Astrocyte of the spinal cord (primary cell): ENCODE measurements around the gene PLXNC1.
A peak's percentile ranks its signal among the peaks of the same experiment; 100 is the strongest.

ENCODE experiments used
- DNase-seq: peaks from one replicate; pipeline ENCODE4 v3.0.0; 2011; ENCODE audit warnings: low read depth, low spot score
- H3K4me3 ChIP-seq: 2 replicates; pipeline ENCODE4 v1.5.1; 2011; ENCODE audit warnings: low read depth, mild to moderate bottlenecking, low read length, moderate library complexity
- CTCF ChIP-seq: IDR thresholded peaks from 2 replicates; pipeline ENCODE4 v1.5.1; 2012; ENCODE audit warnings: low read depth, mild to moderate bottlenecking, low read length, inconsistent platforms
- in situ Hi-C: cut with HindIII; loops from 2 replicates; pipeline ENCODE4 v1.10.0; 2017; ENCODE audit warnings: low sequenced_read_pairs

The PLXNC1 gene

GRCh38 chr12:94272280-94272679 lies 123.9 kb downstream of the PLXNC1 start:
- no peak for TF ChIP-seq CTCF
- no peak overlapping the region for H3K4me3 ChIP-seq
- in situ Hi-C loops = no loop called here
- no peak for DNase-seq

GRCh38 chr12:94273272-94273671 lies 124.9 kb downstream of the PLXNC1 start:
- no peak for DNase-seq
- no peak overlapping the region for H3K4me3 ChIP-seq
- no peak for TF ChIP-seq CTCF
- in situ Hi-C loops = no loop called here

- in situ Hi-C loops = no loop called here
These were observed 128.3 kb downstream of the PLXNC1 start for GRCh38 chr12:94276725-94277124.

GRCh38 chr12:94277426-94278000 lies 129.1 kb downstream of the PLXNC1 start:
- in situ Hi-C loops = no loop called here
- no peak for TF ChIP-seq CTCF
- H3K4me3 ChIP-seq = no peak overlapping the region
- peak; percentile 22 for DNase-seq

More at GRCh38 chr12:94276725-94277124, 128.3 kb downstream of the PLXNC1 start:
- DNase-seq = no peak
- TF ChIP-seq CTCF = no peak
- no peak overlapping the region for H3K4me3 ChIP-seq

- TF ChIP-seq CTCF = no peak
- in situ Hi-C loops = no loop called here
- H3K4me3 ChIP-seq = no peak overlapping the region
- no peak for DNase-seq
These were observed 131.7 kb downstream of the PLXNC1 start for GRCh38 chr12:94280063-94280462.

- in situ Hi-C loops = no loop called here
- TF ChIP-seq CTCF = no peak
- DNase-seq = no peak
- no peak overlapping the region for H3K4me3 ChIP-seq
These were observed 134.3 kb downstream of the PLXNC1 start for GRCh38 chr12:94282675-94283074.

- no peak overlapping the region for H3K4me3 ChIP-seq
- TF ChIP-seq CTCF = no peak
- no peak for DNase-seq
- in situ Hi-C loops = no loop called here
These were observed 135.7 kb downstream of the PLXNC1 start for GRCh38 chr12:94284046-94284445.
